Dedifferentiated amniotic fluid mesenchymal stem cell (primary cell): ENCODE measurements around the gene JUP.
"Not testable (repeated sequence)": the region's sequence is repeated elsewhere in the genome, so short reads cannot be mapped to it uniquely, and the experiment has no call there.

Source experiments
- DNase-seq: peaks from one replicate; pipeline ENCODE4 v3.0.0-alpha.2; 2016; ENCODE audit errors: extremely low spot score

The JUP gene

DNA sequence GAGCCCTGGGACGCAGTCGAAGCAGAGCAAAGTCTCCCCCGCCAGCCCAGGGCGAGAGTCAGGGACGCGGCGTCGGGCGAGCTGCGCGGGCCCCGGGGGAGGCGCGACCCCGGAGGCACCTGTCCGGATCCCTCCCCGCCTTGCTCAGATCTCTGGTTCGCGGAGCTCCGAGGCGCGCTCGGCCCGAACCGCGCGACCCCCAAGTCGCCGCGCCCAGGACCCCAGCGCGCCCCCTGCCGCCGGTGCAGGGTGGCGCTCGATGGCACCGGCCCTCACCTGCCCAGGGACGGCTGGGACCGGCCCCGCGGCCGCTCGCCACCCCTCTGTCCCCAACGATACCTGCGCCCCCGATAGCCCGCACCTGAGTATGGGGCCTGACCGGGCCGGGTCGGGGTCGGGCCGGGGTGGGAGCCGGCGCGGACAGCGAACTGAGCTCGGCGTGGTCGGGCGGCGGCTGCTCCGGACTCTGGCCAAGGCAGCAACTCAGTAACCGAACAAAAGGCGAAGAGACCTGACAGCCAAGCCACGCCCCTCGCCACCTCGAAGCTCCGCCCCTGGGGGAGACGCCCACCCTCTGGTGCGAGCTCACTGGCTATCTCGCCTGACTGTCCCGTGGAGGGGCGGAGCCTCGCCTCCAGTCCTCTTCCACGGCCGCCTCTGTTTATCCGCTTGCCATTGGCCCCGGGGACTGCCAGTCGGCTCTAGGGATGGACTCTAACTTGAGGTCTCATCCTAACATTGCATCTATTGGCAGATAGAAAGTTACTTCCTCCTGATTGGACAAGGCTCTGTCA is at the start of gene JUP:
Gene JUP, minus strand, starts transcription at position 485 of the 794 bp plus-strand sequence. CDS start 14,857 bp downstream, outside the sequence.
- peak; percentile 91 for DNase-seq

DNA sequence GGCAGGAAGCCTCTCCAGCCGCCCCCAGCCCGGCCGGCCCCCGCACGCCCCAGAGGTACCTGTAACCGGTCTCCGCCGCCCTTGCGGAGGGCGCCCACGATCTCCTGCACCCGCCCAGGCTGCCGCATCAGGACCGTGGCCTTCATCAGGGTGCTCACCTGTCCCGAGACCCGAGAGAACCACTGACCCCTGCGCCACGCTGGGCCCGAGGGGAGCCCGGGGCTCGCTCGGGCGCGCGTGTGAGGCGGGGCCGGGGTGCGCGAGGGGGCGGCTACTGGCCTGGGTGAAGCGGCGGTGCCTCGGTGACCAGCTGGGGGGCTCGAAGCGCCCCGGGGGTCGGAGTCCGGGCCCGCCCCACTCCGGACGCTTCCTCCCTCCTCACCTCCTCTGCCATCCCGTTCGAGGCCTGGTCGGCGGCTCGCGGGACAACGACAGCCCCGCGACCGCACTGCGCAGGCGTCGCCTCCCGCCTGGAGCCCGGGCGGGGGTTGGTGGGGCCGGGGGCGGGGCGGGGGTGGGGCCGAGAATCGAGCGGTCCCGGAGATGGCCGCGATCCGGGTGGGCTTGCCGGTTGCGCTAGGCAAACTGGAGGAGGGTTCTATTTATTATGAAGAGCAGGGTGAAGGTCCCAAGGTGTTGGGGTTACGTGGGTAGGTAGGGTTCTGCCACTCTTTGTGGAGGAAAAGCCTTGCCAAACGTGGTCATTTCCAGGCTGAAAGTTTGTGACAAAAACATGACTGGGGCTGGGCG is 49.5 kb upstream of the JUP start, which contains the start of gene NT5C3B:
Gene NT5C3B, minus strand, starts transcription at position 433 of the 750 bp plus-strand sequence. Its CDS starts 39 bp downstream, at position 394.
- DNase-seq: no peak

DNA sequence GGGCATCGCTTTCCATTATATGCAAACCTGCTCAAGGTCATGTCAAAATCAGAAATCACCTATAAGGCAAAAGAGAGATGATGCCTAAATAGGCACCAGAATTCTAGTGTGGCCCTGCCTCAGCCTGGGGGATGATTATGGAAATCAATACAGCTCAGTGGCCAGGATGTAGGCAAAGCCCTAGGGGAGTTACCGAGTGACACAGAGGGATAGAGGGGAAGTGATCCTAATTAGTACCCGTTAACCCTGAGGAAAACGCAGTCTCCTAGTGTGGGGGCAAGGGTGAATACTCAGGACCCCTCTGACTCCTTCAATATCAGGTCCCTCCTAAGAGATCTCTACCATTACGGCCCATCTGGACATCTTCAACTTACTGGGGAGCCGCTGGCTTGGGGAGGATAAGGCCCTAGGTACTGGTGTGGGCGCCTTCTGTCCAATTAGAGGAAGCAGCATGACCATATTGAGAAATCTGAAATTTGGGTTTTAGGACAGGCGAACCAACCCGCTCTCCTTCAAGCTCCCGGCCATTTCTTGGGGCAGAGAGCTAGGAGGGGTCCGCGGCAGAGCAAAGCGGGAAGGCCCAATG is 48.8 kb upstream of the JUP start:
- no peak for DNase-seq

DNA sequence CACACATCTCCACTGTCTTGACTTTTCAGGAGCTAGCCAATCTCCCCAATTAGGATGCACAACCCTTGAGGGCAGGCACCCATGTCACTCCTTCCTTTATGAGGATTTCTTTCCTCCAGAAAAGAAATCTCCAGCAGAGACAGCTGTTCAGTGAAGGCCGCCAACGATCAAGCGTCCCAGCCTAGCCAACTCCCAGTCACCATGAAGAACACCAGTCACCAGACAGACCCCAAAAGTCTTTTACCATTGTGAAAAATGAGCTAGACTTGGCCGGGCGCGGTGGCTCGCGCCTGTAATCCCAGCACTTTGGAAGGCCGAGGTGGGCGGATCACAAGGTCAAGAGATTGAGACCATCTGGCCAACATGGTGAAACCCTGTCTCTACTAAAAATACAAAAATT is 43.5 kb upstream of the JUP start:
- DNase-seq: not testable (repeated sequence)

DNA sequence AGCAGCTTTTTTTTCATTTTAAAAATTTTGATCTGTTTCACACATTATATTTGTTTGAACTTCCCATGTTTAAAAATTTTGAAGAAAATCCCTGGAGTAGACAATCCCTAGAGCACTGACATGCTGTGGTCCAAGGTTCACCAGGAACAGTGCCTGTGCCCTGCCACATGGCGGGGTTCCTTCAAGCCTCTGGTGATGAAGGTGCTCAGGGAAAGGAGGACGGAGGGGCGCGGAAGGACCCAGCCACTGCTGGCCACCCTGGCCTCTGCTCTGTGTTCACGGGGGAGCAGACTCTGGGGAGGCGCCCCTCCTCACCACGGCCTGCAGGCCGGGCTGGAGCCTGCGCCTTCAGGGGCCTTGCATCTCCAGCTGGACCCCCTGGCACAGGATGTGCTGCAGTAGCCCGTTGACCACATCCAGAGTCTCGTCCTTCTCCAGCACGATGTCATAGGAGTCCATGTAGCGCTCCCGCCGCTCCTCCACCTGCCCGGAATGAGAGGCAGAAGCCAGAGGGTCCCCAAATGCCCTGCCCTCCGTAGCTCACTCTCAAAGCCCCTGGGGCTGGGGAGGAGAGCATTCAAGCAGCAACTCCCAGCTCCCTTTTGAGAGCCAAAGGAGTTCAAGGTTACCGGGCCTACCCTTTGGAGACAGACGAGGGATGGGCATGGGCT is 38.8 kb upstream of the JUP start:
- no peak for DNase-seq

DNA sequence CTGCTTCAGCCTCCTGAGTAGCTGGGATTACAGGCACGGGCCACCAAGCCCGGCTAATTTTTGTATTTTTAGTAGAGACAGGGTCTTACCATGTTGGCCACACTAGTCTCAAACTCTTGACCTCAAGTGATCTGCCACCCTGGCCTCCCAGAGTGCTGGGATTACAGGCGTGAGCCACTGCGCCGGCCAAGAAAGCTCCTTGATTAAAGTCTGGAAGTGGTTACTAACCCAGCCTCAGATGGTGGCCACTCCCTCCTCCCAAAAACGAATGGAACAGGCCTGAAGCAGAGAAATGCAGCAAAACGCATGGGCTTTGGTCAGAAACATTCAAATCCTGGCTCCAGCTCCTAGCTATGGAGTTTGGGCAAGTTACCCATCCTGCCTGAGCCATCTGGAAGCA is 37.6 kb upstream of the JUP start:
- no peak for DNase-seq

DNA sequence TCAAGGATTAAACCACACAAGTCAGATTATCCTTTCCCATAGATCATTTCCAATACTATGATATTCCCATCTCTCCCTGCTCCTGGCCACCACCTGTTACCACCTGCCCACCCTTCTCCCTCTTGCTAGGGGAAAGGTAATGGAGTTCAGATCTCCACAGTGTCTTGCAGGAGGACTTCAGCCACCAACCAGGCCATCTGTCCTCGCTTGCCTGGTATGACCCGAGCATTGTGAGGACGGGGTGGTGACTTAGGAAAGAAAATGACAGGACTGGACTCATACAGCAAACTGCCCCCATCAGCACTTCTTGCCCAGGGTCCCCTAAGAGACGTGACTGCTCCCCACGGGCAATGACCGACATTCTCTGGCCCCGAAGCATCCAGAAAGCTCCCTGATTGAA is 37.1 kb upstream of the JUP start:
- no peak for DNase-seq

DNA sequence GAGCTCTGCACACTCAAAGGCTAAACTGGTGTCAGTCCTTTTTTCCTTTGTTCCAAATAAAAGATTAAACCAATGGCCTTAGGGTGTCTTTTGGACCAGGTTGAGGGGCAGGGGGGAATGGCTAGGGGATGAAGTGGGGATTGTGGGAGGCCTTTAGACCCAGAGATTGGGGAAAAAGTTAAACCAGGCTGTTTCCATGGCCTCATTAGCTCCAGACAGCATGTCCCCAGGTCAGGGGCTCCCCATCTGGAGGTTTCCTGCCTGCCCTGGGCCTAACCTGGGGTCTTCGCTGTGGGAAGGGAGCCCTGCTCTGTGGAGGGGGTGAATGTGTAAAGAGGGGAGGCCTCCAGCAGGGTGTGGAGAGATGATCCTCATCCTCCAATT is 36.6 kb upstream of the JUP start:
- DNase-seq: no peak

DNA sequence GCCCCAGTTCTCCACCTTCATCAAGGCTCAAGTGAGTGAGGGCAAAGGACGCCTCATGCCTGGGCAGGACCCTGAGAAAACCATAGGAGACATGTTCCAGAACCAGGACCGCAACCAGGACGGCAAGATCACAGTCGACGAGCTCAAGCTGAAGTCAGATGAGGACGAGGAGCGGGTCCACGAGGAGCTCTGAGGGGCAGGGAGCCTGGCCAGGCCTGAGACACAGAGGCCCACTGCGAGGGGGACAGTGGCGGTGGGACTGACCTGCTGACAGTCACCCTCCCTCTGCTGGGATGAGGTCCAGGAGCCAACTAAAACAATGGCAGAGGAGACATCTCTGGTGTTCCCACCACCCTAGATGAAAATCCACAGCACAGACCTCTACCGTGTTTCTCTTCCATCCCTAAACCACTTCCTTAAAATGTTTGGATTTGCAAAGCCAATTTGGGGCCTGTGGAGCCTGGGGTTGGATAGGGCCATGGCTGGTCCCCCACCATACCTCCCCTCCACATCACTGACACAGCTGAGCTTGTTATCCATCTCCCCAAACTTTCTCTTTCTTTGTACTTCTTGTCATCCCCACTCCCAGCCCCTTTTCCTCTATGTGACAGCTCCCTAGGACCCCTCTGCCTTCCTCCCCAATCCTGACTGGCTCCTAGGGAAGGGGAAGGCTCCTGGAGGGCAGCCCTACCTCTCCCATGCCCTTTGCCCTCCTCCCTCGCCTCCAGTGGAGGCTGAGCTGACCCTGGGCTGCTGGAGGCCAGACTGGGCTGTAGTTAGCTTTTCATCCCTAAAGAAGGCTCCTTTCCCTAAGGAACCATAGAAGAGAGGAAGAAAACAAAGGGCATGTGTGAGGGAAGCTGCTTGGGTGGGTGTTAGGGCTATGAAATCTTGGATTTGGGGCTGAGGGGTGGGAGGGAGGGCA is 36.0 kb upstream of the JUP start:
- no peak for DNase-seq

DNA sequence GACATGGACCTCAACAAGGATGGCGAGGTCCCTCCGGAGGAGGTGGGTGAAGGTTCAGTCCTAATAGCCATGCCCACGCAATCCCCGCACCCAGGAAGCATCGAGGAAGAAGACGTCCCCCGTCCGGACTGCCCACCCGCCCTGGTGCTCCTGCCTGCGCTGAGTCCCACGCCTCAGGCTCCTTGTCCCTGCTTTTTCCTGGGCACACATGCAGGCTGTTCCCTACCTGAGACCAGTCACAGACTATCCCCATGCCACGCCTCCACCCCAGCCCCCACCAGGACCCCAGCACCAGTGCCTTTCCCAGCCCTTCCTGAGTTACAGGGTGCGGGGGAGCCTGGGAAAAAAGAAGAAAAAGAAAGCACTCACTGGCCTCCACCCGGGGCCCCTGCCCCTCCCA is 35.3 kb upstream of the JUP start:
- no peak for DNase-seq

DNA sequence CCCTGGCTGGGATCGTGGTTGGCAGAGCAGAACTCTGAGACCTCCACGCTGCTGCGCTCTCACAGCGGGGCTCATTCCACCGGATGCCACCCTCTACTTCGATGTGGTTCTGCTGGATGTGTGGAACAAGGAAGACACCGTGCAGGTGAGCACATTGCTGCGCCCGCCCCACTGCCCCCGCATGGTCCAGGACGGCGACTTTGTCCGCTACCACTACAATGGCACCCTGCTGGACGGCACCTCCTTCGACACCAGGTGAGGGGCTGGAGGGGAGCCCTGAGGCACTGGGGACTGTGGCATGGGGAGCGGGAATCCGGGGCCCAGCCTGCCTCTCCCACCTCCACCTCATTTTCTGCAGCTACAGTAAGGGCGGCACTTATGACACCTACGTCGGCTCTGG is 31.5 kb upstream of the JUP start:
- no peak for DNase-seq

DNA sequence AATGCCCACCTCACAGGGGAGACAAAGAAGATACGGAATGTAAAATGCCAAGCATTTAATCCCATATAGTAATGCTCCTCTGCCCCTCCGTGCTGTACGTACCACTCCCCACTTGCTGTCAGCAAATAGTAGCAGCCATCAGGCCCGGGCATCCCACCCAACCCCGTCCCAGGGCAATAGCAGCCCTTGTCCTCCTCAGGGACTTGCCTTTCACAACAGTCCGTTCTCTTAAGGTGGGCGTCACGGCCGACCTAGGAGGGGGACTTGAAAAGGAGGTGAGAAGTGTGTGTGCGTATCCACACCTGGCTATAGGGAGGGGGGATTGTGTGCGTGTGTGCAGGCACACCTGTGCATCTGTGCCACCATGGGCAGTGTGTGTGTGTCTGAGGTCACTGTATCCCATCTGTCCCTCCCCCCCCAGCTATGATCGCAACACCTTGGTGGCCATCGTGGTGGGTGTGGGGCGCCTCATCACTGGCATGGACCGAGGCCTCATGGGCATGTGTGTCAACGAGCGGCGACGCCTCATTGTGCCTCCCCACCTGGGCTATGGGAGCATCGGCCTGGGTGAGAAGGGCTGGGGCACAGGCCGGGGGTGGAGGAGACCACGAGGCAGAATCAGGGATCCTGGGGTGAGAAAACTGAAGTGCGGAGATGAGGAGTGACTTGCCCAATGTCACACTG is 30.3 kb upstream of the JUP start:
- no peak for DNase-seq

DNA sequence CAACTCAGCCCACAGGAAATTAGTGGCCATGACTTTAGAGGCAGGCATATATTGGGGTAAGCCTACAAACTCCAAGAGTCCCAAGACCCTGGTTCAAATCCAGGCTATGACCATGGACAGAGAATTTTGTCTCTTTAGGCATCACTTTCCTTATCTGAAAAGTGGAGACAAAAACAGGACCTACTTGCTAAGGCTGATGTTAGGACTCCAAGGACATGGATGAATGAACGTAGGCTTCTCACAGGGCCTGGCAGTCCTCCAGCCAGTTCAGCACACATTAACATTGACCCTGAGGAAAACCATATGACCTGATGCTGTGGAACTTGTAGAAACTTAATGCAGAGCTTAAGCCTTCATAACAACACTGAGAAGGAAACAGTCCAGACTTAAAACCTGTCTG is 27.7 kb upstream of the JUP start:
- no peak for DNase-seq

DNA sequence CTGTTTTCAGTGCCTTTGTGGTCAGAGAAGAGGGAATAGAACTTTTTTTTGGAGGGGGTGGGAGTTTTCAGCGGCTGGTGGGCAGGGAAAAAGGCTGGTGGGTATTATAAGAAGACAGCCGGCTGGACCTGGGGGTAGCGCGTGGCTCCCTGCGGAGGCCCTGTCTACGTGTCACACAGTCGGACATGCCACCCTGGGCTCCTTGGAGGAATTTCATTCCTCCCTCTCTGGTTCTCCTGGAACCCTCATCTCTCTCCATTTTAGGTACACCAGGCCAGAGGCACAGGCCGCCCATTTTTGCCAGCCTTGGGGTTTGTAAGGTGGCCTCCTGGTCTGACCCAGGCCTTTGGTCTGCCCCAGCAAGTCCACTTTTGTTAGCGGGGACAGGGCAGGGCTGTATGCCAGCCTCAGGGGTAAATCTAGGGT is 27.2 kb upstream of the JUP start:
- DNase-seq: no peak

DNA sequence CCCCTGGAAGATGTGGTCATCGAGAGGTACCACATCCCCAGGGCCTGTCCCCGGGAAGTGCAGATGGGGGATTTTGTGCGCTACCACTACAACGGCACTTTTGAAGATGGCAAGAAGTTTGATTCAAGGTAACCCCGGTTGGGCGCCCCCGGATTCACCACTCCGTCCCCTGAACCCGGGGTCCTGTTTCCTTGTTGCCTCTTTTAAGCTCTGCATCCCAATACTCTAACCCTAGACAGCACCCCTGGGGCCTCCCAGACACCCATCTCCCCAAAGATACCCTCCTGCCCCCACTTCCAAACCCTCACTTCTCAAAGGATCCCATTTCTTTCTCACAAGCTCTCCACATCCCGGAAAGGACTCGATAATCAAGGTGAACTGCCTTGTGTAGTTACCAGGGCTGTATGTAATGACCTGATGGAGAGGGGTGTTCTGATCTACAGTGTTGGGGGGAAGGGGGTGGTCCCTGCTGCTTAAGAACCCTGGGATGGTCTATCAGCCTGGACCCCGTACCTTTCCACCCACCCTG is 26.7 kb upstream of the JUP start:
- DNase-seq: no peak

DNA sequence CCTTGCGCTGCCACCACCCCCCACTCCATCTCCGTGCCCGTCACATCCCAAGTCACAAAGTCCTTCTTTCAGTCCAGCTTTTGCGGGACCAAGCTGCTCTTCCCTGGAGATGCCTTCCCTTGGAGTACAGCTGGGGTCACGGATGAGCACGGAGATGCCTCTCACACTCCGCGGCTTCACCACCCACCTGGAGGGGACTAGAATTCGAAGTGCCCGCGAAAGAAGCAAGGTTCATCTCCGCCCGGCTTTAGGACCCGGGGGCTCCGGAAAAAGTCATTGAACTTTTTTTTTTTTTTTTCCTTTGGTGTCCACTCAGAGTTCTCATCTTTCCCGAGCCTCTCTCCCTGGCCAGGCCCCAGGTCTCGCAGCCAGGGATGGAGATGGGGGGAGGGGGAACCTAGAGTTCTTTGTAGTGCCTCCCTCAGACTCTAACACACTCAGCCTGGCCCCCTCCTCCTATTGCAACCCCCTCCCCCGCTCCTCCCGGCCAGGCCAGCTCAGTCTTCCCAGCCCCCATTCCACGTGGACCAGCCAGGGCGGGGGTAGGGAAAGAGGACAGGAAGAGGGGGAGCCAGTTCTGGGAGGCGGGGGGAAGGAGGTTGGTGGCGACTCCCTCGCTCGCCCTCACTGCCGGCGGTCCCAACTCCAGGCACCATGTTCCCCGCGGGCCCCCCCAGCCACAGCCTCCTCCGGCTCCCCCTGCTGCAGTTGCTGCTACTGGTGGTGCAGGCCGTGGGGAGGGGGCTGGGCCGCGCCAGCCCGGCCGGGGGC is 26.1 kb upstream of the JUP start, which contains the start of gene FKBP10:
Gene FKBP10, plus strand, starts transcription at position 624 of the 771 bp plus-strand sequence. Its CDS starts 31 bp downstream, at position 655.
- DNase-seq: peak; percentile 84

DNA sequence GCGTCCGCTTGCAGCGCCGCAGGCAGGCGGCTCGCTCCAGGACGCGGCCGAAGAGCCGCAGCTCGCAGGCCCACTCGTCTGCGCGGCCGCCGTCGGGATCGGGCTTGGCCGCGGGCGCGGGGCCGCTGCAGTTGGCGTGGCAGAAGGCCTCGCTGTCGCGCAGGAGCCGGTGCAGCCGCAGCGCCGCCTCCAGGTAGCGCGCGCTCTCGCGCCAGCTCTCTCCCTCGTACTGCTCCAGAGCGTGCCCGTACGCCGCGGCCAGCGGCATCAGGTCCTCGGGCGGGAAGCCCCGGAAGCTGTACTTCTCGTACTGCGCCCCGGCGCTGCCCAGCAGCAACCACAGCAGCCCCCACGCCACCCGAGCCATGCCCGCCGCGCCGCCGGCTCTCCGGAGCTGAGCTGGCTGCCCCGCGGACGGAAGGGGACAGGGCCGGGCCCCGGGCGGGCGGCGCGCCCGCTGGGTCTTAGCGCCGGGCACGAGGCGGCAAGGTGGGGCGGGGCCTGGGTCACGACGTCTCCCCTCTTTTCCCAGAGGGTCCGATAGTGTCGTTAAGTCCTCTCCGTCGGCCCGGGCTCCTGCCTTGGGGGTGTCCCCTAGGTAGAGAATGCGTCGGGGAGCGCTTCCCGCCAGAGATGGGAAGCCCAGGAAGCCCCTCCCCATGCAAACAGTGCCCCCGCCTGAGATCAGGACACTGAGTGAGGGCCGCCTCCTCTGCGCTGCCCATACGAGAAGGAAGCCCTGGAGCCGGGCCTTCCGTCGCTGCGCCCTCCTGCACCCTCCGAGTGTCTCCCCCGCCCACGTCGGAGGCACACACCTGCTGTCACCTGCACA is 25.3 kb upstream of the JUP start, which contains the start of gene P3H4:
Gene P3H4, minus strand, starts transcription at position 401 of the 832 bp plus-strand sequence. Its CDS starts 34 bp downstream, at position 367.
- DNase-seq: peak; percentile 61
